OCI-LY3 (cell line): ENCODE measurements around the gene PELI2.

Experiments used
- H2AFZ ChIP-seq: fragments of 200-600, 300-600 bp; shearing (Covaris generic); 2 replicates; pipeline ENCODE4 v1.6.0; 2014; ENCODE audit warnings: antibody characterized with exemption, low read depth, low read length
- H3K27ac ChIP-seq: fragments of 200-600, 300-600 bp; sonication (generic); 2 replicates; pipeline ENCODE4 v1.5.1; 2014; ENCODE audit warnings: mild to moderate bottlenecking, low read length, moderate library complexity, mixed read lengths
- H3K27me3 ChIP-seq: fragments of 200-600, 300-600 bp; sonication (generic); 2 replicates; pipeline ENCODE4 v1.6.1; 2014; ENCODE audit warnings: low read depth, low read length, mixed read lengths
- H3K36me3 ChIP-seq: fragments of 200-600, 300-600 bp; sonication (generic); replicated peaks from 2 replicates; pipeline ENCODE3; 2014; ENCODE audit warnings: low read depth, low read length, mixed read lengths
- H3K4me1 ChIP-seq: fragments of 300-600, 200-600 bp; sonication (generic); 2 replicates; pipeline ENCODE4 v1.6.1; 2014; ENCODE audit warnings: low read length, mixed read lengths
- H3K4me2 ChIP-seq: fragments of 200-600, 300-600 bp; sonication (generic); 2 replicates; pipeline ENCODE4 v1.6.1; 2014; ENCODE audit warnings: low read length, mixed read lengths
- H3K4me3 ChIP-seq: fragments of 300-600, 200-600 bp; sonication (generic); 2 replicates; pipeline ENCODE4 v1.5.1; 2014; ENCODE audit warnings: antibody characterized with exemption, mild to moderate bottlenecking, low read length, moderate library complexity
- H3K79me2 ChIP-seq: fragments of 300-600, 200-600 bp; shearing (Covaris generic); 2 replicates; pipeline ENCODE4 v1.6.1; 2014; ENCODE audit warnings: mild to moderate bottlenecking, low read length, mixed read lengths
- H3K9ac ChIP-seq: fragments of 300-600, 200-600 bp; shearing (Covaris generic); 2 replicates; pipeline ENCODE4 v1.6.0; 2014; ENCODE audit warnings: mild to moderate bottlenecking, low read length, moderate library complexity
- H3K9me3 ChIP-seq: fragments of 200-600, 300-600 bp; shearing (Covaris generic); 2 replicates; pipeline ENCODE4 v1.6.1; 2014; ENCODE audit warnings: low read length, mixed read lengths; ENCODE audit not compliant: insufficient read depth
- H4K20me1 ChIP-seq: fragments of 200-600, 300-600 bp; sonication (generic); 2 replicates; pipeline ENCODE4 v1.6.1; 2016; ENCODE audit warnings: low read length, mixed read lengths; ENCODE audit not compliant: insufficient read depth
- CTCF ChIP-seq: fragments of 200-600, 300-600 bp; sonication (generic); IDR thresholded peaks from 2 replicates; pipeline ENCODE4 v1.5.1; 2014; ENCODE audit warnings: antibody characterized with exemption, low read length, low read depth
- EZH2phosphoT487 ChIP-seq: fragments of 200-600 bp; shearing (Covaris generic); IDR thresholded peaks from 2 replicates; pipeline ENCODE4 v1.6.1; 2018; ENCODE audit warnings: antibody characterized with exemption, mixed run types, low read depth

PELI2 gene

DNA sequence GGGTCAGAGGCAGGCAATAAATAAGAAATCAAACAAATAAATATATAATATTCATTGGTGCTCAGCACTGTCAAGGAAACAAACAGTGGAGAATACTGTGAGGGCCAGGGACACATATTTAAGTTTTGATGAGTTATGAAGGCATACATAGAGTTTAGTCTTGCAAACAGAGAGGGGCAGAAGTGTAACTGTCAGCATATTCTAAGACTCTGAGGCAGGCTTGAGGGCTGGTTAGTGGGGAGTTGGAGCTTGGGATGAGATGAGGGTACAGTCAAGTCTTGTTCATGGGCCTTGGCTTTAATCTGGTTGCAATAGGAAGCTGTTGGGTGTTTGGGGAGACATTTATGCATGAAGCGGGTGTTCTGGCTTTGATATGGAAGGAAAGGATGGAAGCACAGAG lies 78.9 kb downstream of the PELI2 start:
- Histone ChIP-seq H2AFZ (no peak overlapping the region), H3K4me3 (no peak overlapping the region), H3K36me3 (no peaks in the 10 kb centered on the region), H3K79me2 (no peaks in the 10 kb centered on the region), H3K4me2 (no peak overlapping the region), H3K4me1 (no peaks in the 10 kb centered on the region), H3K27me3 (no peaks in the 10 kb centered on the region; the same call in 1 of the 2 replicates), H4K20me1 (no peaks in the 10 kb centered on the region), H3K9me3 (no peaks in the 10 kb centered on the region; the same call in 1 of the 2 replicates), H3K9ac (no peak overlapping the region), H3K27ac (no peak overlapping the region)
- TF ChIP-seq EZH2phosphoT487 (no peak), CTCF (no peak)

GRCh38 chr14:56198438-56198837 lies 80.2 kb downstream of the PELI2 start:
- H4K20me1 ChIP-seq = no peaks in the 10 kb centered on the region

DNA sequence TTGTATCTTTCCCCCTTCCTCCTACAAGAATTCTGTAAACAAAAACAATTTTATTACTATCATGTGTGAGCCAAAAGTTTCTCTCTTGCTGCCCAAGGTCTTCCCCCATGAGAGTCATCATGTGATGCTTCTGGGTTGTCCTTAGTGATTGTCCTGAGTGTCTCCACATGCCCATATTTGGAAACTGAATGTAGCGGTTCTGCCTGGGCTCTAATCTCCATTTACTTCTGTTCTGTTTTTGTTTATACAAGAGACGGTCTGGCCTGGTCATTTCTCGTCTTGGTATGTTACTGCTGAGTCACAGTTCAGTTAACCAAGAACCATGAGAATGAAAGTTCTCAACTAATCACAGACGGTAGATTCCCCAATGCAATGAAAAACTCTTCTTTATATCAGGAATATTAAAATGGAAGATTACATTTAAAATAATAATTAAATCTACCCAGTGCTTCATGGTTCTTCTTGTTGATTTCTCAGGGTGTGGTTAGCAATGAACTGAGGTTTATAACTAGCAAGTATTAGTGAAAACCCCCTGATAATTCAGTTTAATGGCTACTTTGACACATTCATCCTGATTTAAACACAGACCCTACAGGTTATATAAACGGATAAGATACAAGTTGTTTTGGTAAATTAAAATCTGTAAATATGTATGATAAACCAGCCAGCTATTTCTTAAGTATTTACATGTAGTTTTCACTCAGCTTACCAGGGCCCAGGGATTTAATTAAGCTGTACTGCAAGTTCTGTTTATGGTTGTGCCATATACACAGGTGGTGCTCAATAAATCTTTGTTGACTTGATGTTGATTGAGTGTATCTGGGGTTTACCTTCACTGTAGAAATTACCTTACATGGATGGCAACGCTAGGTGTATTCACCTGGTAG lies 81.1 kb downstream of the PELI2 start:
- Histone ChIP-seq H3K4me1 (no peaks in the 10 kb centered on the region), H3K36me3 (no peaks in the 10 kb centered on the region), H3K4me2 (no peak overlapping the region), H3K9ac (no peak overlapping the region), H3K4me3 (no peak overlapping the region), H3K27me3 (no peaks in the 10 kb centered on the region), H3K79me2 (no peaks in the 10 kb centered on the region), H2AFZ (no peak overlapping the region), H3K9me3 (no peaks in the 10 kb centered on the region; the same call in 1 of the 2 replicates), H4K20me1 (no peaks in the 10 kb centered on the region), H3K27ac (no peak overlapping the region)
- no peak for TF ChIP-seq CTCF

More at GRCh38 chr14:56198438-56198837, 80.2 kb downstream of the PELI2 start:
- Histone ChIP-seq H3K4me1 (no peaks in the 10 kb centered on the region), H3K9ac (no peak overlapping the region), H2AFZ (no peak overlapping the region), H3K36me3 (no peaks in the 10 kb centered on the region), H3K4me3 (no peak overlapping the region), H3K4me2 (no peak overlapping the region), H3K27me3 (no peaks in the 10 kb centered on the region), H3K27ac (no peak overlapping the region), H3K9me3 (no peaks in the 10 kb centered on the region; the same call in 1 of the 2 replicates), H3K79me2 (no peaks in the 10 kb centered on the region)
- TF ChIP-seq EZH2phosphoT487 (no peak), CTCF (no peak)

- H3K27me3 ChIP-seq = no peaks in the 10 kb centered on the region
- H3K27ac ChIP-seq = no peak overlapping the region
- H3K4me3 ChIP-seq = no peak overlapping the region
- no peak overlapping the region for H3K9ac ChIP-seq
- H3K36me3 ChIP-seq = no peaks in the 10 kb centered on the region
- H3K79me2 ChIP-seq = no peaks in the 10 kb centered on the region
- H2AFZ ChIP-seq = no peak overlapping the region
- H4K20me1 ChIP-seq = no peaks in the 10 kb centered on the region
- no peaks in the 10 kb centered on the region; the same call in 1 of the 2 replicates for H3K9me3 ChIP-seq
- H3K4me2 ChIP-seq = no peak overlapping the region
- TF ChIP-seq EZH2phosphoT487 = no peak
- TF ChIP-seq CTCF = no peak
- H3K4me1 ChIP-seq = no peaks in the 10 kb centered on the region
Measured at GRCh38 chr14:56199982-56200577, 81.9 kb downstream of the PELI2 start.
